H1 (cell line): Measurements from ENCODE around the gene TRAPPC12. TPM values are rescaled to one million over a fixed set of nuclear protein-coding genes. Genes with fewer than 3 reads are reported as not detected.

Experiments
- CTCF ChIA-PET: fragments of 300-600 bp; sonication (Branson Sonifier 250); formaldehyde crosslinking; loops from one replicate; lab custom pipeline; 2021; ENCODE audit not compliant: partially characterized antibody; lab: Charles Lee
- POLR2A ChIA-PET: fragments of 300-600 bp; sonication (Branson Sonifier 250); formaldehyde crosslinking; loops from one replicate; lab custom pipeline; 2021; ENCODE audit warnings: inconsistent platforms; ENCODE audit not compliant: partially characterized antibody; lab: Charles Lee
- DNase-seq, 2 experiments: peaks; one replicate each; pipeline versions ENCODE4 v3.0.0 to v3.0.0-alpha.2; 2010 to 2022; ENCODE audit warnings: low spot score in 2 of 2, low read depth in 1 of 2, mixed read lengths in 1 of 2
- FAIRE-seq: peaks from 2 replicates; lab custom pipeline; 2011; peaks lifted over from hg19 to GRCh38; lab: Jason Lieb, UNC
- H2AFZ ChIP-seq: 2 replicates; pipeline ENCODE4 v1.8.1; 2012; ENCODE audit warnings: low read length, inconsistent platforms
- H2AK5ac ChIP-seq: 2 replicates; pipeline ENCODE4 v1.6.1; 2013; ENCODE audit warnings: low read depth, low read length
- H2BK120ac ChIP-seq: replicated peaks from 2 replicates; pipeline ENCODE3; 2013; ENCODE audit warnings: low read depth, low read length, inconsistent platforms
- H2BK12ac ChIP-seq: 2 replicates; pipeline ENCODE4 v1.6.1; 2013; ENCODE audit warnings: low read depth, low read length
- H2BK15ac ChIP-seq: 2 replicates; pipeline ENCODE4 v1.6.1; 2013; ENCODE audit warnings: low read length
- H2BK20ac ChIP-seq: 2 replicates; pipeline ENCODE4 v1.6.1; 2013; ENCODE audit warnings: low read length
- H2BK5ac ChIP-seq: 2 replicates; pipeline ENCODE4 v1.6.1; 2013; ENCODE audit warnings: low read depth, low read length
- H3K14ac ChIP-seq: 2 replicates; pipeline ENCODE4 v1.6.1; 2013; ENCODE audit warnings: inconsistent platforms; ENCODE audit not compliant: insufficient read length
- H3K18ac ChIP-seq: 2 replicates; pipeline ENCODE4 v1.6.1; 2013; ENCODE audit warnings: low read length; ENCODE audit errors: extremely low read depth
- H3K23ac ChIP-seq: 2 replicates; pipeline ENCODE4 v1.6.1; 2013; ENCODE audit warnings: inconsistent platforms; ENCODE audit not compliant: insufficient read length
- H3K23me2 ChIP-seq: 2 replicates; pipeline ENCODE4 v1.6.1; 2013; ENCODE audit warnings: low read depth, low read length
- H3K27ac ChIP-seq: 2 replicates; pipeline ENCODE4 v1.6.1; 2011; ENCODE audit warnings: low read depth, low read length, inconsistent platforms
- H3K27me3 ChIP-seq, 4 experiments: replicated peaks in 1 of 4; 1 replicate in 1 of 4; 2 replicates in 3 of 4; pipeline versions ENCODE4 v1.6.1 to v1.8.1; 2011 to 2013; ENCODE audit warnings: low read length in 3 of 4, mild to moderate bottlenecking in 3 of 4, inconsistent platforms in 2 of 4, mixed read lengths in 2 of 4, moderate library complexity in 1 of 4; ENCODE audit not compliant: control insufficient read depth in 3 of 4, insufficient read depth in 3 of 4; ENCODE audit errors: extremely low read depth in 1 of 4
- H3K36me3 ChIP-seq, 4 experiments: 2 replicates each; pipeline versions ENCODE4 v1.6.1 to v1.8.1; 2011 to 2013; ENCODE audit warnings: mild to moderate bottlenecking in 4 of 4, low read length in 3 of 4, moderate library complexity in 2 of 4, control low read depth in 1 of 4, inconsistent platforms in 1 of 4; ENCODE audit not compliant: insufficient read depth in 4 of 4, control insufficient read depth in 2 of 4
- H3K4ac ChIP-seq: replicated peaks from 2 replicates; pipeline ENCODE3; 2013; ENCODE audit warnings: low read length, low read depth, mixed read lengths, inconsistent platforms; ENCODE audit not compliant: insufficient read length
- H3K4me1 ChIP-seq, 4 experiments: replicated peaks in 1 of 4; 1 replicate in 1 of 4; 2 replicates in 3 of 4; pipeline versions ENCODE4 v1.6.1 to v1.8.1; 2011 to 2013; ENCODE audit warnings: low read length in 3 of 4, inconsistent platforms in 2 of 4, mixed read lengths in 1 of 4; ENCODE audit not compliant: insufficient read depth in 4 of 4, control insufficient read depth in 3 of 4
- H3K4me2 ChIP-seq, 2 experiments: 2 replicates each; pipeline versions ENCODE4 v1.6.1 to v1.8.1; 2011 to 2013; ENCODE audit warnings: low read depth in 2 of 2, low read length in 2 of 2, control low read depth in 1 of 2, inconsistent platforms in 1 of 2, mild to moderate bottlenecking in 1 of 2; ENCODE audit not compliant: insufficient read depth in 1 of 2
- H3K4me3 ChIP-seq, 4 experiments: fragments of 200-600, 300-600 bp in 1 of 4; sonication (generic), shearing (Covaris generic), sonication (Bioruptor Twin) in 1 of 4; 2 replicates each; pipeline versions ENCODE4 v1.5.1 to v1.8.1; 2011 to 2016; ENCODE audit warnings: low read length in 4 of 4, low read depth in 3 of 4, control low read depth in 2 of 4, inconsistent platforms in 2 of 4, mild to moderate bottlenecking in 2 of 4, mixed read lengths in 1 of 4, moderate library complexity in 1 of 4; ENCODE audit not compliant: insufficient read depth in 2 of 4; ENCODE audit errors: extremely low read depth in 1 of 4
- H3K56ac ChIP-seq: replicated peaks from 2 replicates; pipeline ENCODE3; 2013; ENCODE audit warnings: low read depth, mild to moderate bottlenecking, mixed read lengths, low read length, inconsistent platforms; ENCODE audit not compliant: insufficient read length
- H3K79me1 ChIP-seq: 2 replicates; pipeline ENCODE4 v1.6.1; 2013; ENCODE audit warnings: low read depth, low read length, control low read depth
- H3K79me2 ChIP-seq, 2 experiments: 2 replicates each; pipeline versions ENCODE4 v1.6.1 to v1.8.1; 2012 to 2013; ENCODE audit warnings: low read length in 2 of 2, mild to moderate bottlenecking in 2 of 2, inconsistent platforms in 1 of 2; ENCODE audit not compliant: insufficient read depth in 2 of 2, control insufficient read depth in 1 of 2
- H3K9ac ChIP-seq, 4 experiments: replicated peaks in 1 of 4; 1 replicate in 1 of 4; 2 replicates in 3 of 4; pipeline versions ENCODE4 v1.6.1 to v1.8.1; 2011 to 2013; ENCODE audit warnings: low read depth in 3 of 4, low read length in 3 of 4, control low read depth in 2 of 4, mild to moderate bottlenecking in 2 of 4, moderate library complexity in 2 of 4, inconsistent platforms in 1 of 4; ENCODE audit errors: extremely low read depth in 1 of 4
- H3K9me3 ChIP-seq, 2 experiments: 2 replicates each; pipeline versions ENCODE4 v1.6.1 to v1.8.1; 2012 to 2013; ENCODE audit warnings: mild to moderate bottlenecking in 2 of 2, moderate library complexity in 2 of 2, control low read depth in 1 of 2, inconsistent platforms in 1 of 2, low read depth in 1 of 2, low read length in 1 of 2, mixed read lengths in 1 of 2; ENCODE audit not compliant: insufficient read depth in 2 of 2
- H4K20me1 ChIP-seq, 2 experiments: replicated peaks in 1 of 2; 2 replicates each; pipeline versions ENCODE3 to v1.8.1; 2011 to 2013; ENCODE audit warnings: inconsistent platforms in 2 of 2, low read length in 2 of 2, mild to moderate bottlenecking in 1 of 2; ENCODE audit not compliant: insufficient read depth in 2 of 2, control insufficient read depth in 1 of 2
- H4K5ac ChIP-seq: 2 replicates; pipeline ENCODE4 v1.6.1; 2013; ENCODE audit warnings: low read length, low read depth, mixed read lengths, inconsistent platforms; ENCODE audit not compliant: insufficient read length
- H4K8ac ChIP-seq: 2 replicates; pipeline ENCODE4 v1.8.0; 2013; ENCODE audit warnings: mild to moderate bottlenecking, moderate library complexity, low read length, inconsistent platforms; ENCODE audit not compliant: insufficient read depth; ENCODE audit errors: extremely low read depth
- H4K91ac ChIP-seq: replicated peaks from 2 replicates; pipeline ENCODE3; 2013; ENCODE audit warnings: low read length, mixed read lengths, inconsistent platforms; ENCODE audit not compliant: insufficient read length
- BCL11A ChIP-seq, 2 experiments: IDR thresholded peaks; one replicate each; pipeline ENCODE4 v1.6.1; 2011; ENCODE audit warnings: low read depth in 2 of 2, low read length in 2 of 2, mild to moderate bottlenecking in 2 of 2
- CTBP2 ChIP-seq: IDR thresholded peaks from 2 replicates; pipeline ENCODE4 v1.7.0; 2011; ENCODE audit warnings: borderline replicate concordance, mild to moderate bottlenecking, moderate library complexity, mixed read lengths, low read length; ENCODE audit not compliant: insufficient read depth, insufficient read length
- EGR1 ChIP-seq: IDR thresholded peaks from 2 replicates; pipeline ENCODE4 v1.6.1; 2011; ENCODE audit warnings: low read depth, low read length, borderline replicate concordance
- EZH2 ChIP-seq: fragments of 200-600 bp; sonication (generic); IDR thresholded peaks from 2 replicates; pipeline ENCODE4 v1.7.1; 2012; ENCODE audit warnings: low read depth, mild to moderate bottlenecking, moderate library complexity, low read length, inconsistent platforms; ENCODE audit not compliant: severe bottlenecking
- GABPA ChIP-seq: IDR thresholded peaks from 2 replicates; pipeline ENCODE4 v1.6.1; 2011; ENCODE audit warnings: mild to moderate bottlenecking, low read length, moderate library complexity, borderline replicate concordance; ENCODE audit not compliant: insufficient read depth
- JUN ChIP-seq: IDR thresholded peaks from 2 replicates; pipeline ENCODE4 v1.6.1; 2011; ENCODE audit warnings: low read depth, mild to moderate bottlenecking, improper control_type of control experiment, low read length
- RAD21 ChIP-seq, 2 experiments: IDR thresholded peaks in 1 of 2; conservative IDR thresholded peaks in 1 of 2; 2 replicates each; pipeline ENCODE4 v1.6.1; 2011; ENCODE audit warnings: low read depth in 2 of 2, low read length in 2 of 2, improper control_type of control experiment in 1 of 2, inconsistent platforms in 1 of 2, mild to moderate bottlenecking in 1 of 2, moderate library complexity in 1 of 2
- RNF2 ChIP-seq: fragments of 200-900, 300-1000 bp; sonication (generic); IDR thresholded peaks from 2 replicates; pipeline ENCODE4 v1.7.1; 2016; ENCODE audit warnings: borderline replicate concordance, low read depth, mild to moderate bottlenecking, antibody characterized with exemption, low read length; ENCODE audit not compliant: poor library complexity, severe bottlenecking; ENCODE audit errors: missing control alignments
- SIN3A ChIP-seq, 2 experiments: IDR thresholded peaks in 1 of 2; conservative IDR thresholded peaks in 1 of 2; 2 replicates each; pipeline ENCODE4 v1.6.1; 2011 to 2012; ENCODE audit warnings: low read length in 2 of 2, improper control_type of control experiment in 1 of 2, low read depth in 1 of 2, mild to moderate bottlenecking in 1 of 2
- SIX5 ChIP-seq: IDR thresholded peaks from 2 replicates; pipeline ENCODE4 v1.6.1; 2011; ENCODE audit warnings: mild to moderate bottlenecking, low read depth, low read length
- SUZ12 ChIP-seq: fragments of 200-600 bp; sonication (generic); IDR thresholded peaks from 2 replicates; pipeline ENCODE4 v1.6.1; 2012; ENCODE audit warnings: mild to moderate bottlenecking, inconsistent platforms, low read length, moderate library complexity, mixed read lengths
- YY1 ChIP-seq: IDR thresholded peaks from 2 replicates; pipeline ENCODE4 v1.6.1; 2011; ENCODE audit warnings: low read depth, mild to moderate bottlenecking, low read length
- WGBS, 2 experiments: shearing (Covaris generic) in 1 of 2; methylation state at CpG; one replicate each; pipeline versions ENCODE4 v1.1.6 to v1.1.7; 2013 to 2015; ENCODE audit warnings: low lambda C conversion rate in 2 of 2, mixed read lengths in 2 of 2, inconsistent platforms in 1 of 2, low coverage in 1 of 2, missing lambda C conversion rate in 1 of 2; ENCODE audit not compliant: insufficient replicate concordance in 2 of 2, insufficient coverage in 1 of 2, insufficient read length in 1 of 2; ENCODE audit errors: extremely low coverage in 1 of 2, missing lambda C conversion rate in 1 of 2; 5-methylcytosine and 5-hydroxymethylcytosine counted together
- polyA plus RNA-seq, 7 experiments: library from polyadenylated mRNA; depleted of rRNA in 3 of 7; stranded (reverse) in 5 of 7; unstranded in 2 of 7; fragments of >200 nt in 5 of 7; fragments of 200-250 nt in 2 of 7; gene quantifications; 1 replicate in 5 of 7; 2 replicates in 1 of 7; 4 replicates in 1 of 7; pipeline versions ENCODE4 v1.2.1 to v1.2.3, GENCODE V29; 2011 to 2013; ENCODE audit warnings: missing spikeins in 2 of 7, mixed read lengths in 2 of 7
- total RNA-seq: library from RNA; stranded (reverse); fragmentation: NEBNext Ultra II Directional; extraction: Animal tissue kit (Norgen Biotek cat#: 25700); gene quantifications from 2 replicates; pipeline ENCODE4 v1.2.1, GENCODE V29; 2021

The TRAPPC12 gene
- total and polyA plus RNA-seq, 2 of the 8 experiments (the other 6 are each of a cell fraction or from before 2014, with no cell fraction given): 35.0 to 67.3 TPM

GRCh38 chr2:3440477-3440876, 61.0 kb downstream of the TRAPPC12 start:
- no peak overlapping the region for H4K91ac ChIP-seq
- no peak overlapping the region for H2BK12ac ChIP-seq
- H2BK15ac ChIP-seq: no peak overlapping the region
- H3K18ac ChIP-seq: no peak overlapping the region
- DNase-seq: no peak
- no peak overlapping the region for H2AFZ ChIP-seq
- no peak overlapping the region for H3K14ac ChIP-seq
- H2AK5ac ChIP-seq: no peak overlapping the region
- no peak overlapping the region for H3K27ac ChIP-seq
- no peak overlapping the region for H3K56ac ChIP-seq
- H2BK20ac ChIP-seq: no peak overlapping the region
- no peaks in the 10 kb centered on the region for H3K79me1 ChIP-seq
- no peaks in the 10 kb centered on the region for H3K9me3 ChIP-seq
- no peak overlapping the region for H4K8ac ChIP-seq
- ChIA-PET CTCF (interaction anchor here (0.5 to 4.7 kb wide), 7 partner anchors 8 to 214 kb away, joined by 3 to 33 read pairs (median 4); no protein-coding TSS in a partner anchor), POLR2A (interaction anchor here (0.5 kb wide), 1 partner anchor 146 kb away, joined by 3 read pairs; no protein-coding TSS in a partner anchor)
- peaks cover under 1 to 6% (median 4%) of the 10 kb centered on the region in 4 experiments; a peak in 4 of 8 replicates for H3K36me3 ChIP-seq
- H2BK120ac ChIP-seq: no peak overlapping the region
- H4K20me1 ChIP-seq: peaks cover 2 to 3% of the 10 kb centered on the region in 2 experiments
- H3K4me3 ChIP-seq: no peak overlapping the region
- no peak overlapping the region for H3K23ac ChIP-seq
- H3K79me2 ChIP-seq: no peaks in the 10 kb centered on the region
- H4K5ac ChIP-seq: no peak overlapping the region
- H3K23me2 ChIP-seq: no peaks in the 10 kb centered on the region
- no peak overlapping the region for H2BK5ac ChIP-seq
- no peak overlapping the region for H3K4me2 ChIP-seq
- H3K27me3 ChIP-seq: no peaks in the 10 kb centered on the region
- H3K9ac ChIP-seq: no peak overlapping the region
- no peaks in the 10 kb centered on the region for H3K4me1 ChIP-seq
- H3K4ac ChIP-seq: no peak overlapping the region
- 84% methylated on average over 2 of the region's 2 CpGs; no CpG with 5 or more reads in 1 of the 2 experiments for WGBS, 2 experiments
- no peak for FAIRE-seq
- TF ChIP-seq BCL11A (IDR thresholded peaks at IDR 0.05; ENCODE audit: low read depth in 2 of 2, low read length in 2 of 2) (no peak), SIX5 (no peak), GABPA (no peak), RNF2 (no peak), JUN (no peak), CTBP2 (no peak), SIN3A (conservative IDR thresholded peaks at IDR 0.05 in 1 of 2, IDR thresholded peaks at IDR 0.05 in 1 of 2; ENCODE audit: low read depth in 1 of 2, low read length in 2 of 2) (no peak), EZH2 (no peak), SUZ12 (no peak), YY1 (no peak), EGR1 (no peak), RAD21 (IDR thresholded peaks at IDR 0.05 in 1 of 2, conservative IDR thresholded peaks at IDR 0.05 in 1 of 2; ENCODE audit: low read depth in 2 of 2, low read length in 2 of 2) (no peak)
